ENCODE measurements around the gene AIFM3.

Gene AIFM3

GRCh38 chr22:20957102-20957682 is 9.9 kb upstream of the AIFM3 start:
- Mint-ChIP-seq H3K36me3 (ENCODE audit: insufficient read depth) (peaks cover 22% of the 10 kb centered on the region), H3K4me1 (ENCODE audit: low read depth in 2 of 2) (peaks cover 0 to 12% of the 10 kb centered on the region in 2 donors), H3K9me3 (no peaks in the 10 kb centered on the region), H3K27ac (no peak overlapping the region), H3K27me3 (peaks cover 15 to 34% of the 10 kb centered on the region in 2 donors), H3K4me3 (peak overlapping the region; percentile 65 to 71)
- no peak for DNase-seq
- no peak for ATAC-seq (replicated peaks)

GRCh38 chr22:20957683-20958431 is 9.2 kb upstream of the AIFM3 start:
- peak overlapping the region; percentile 65 to 71 for H3K4me3 Mint-ChIP-seq
- H3K36me3 Mint-ChIP-seq (ENCODE audit: insufficient read depth): peaks cover 19% of the 10 kb centered on the region
- H3K27ac Mint-ChIP-seq: no peak overlapping the region
- H3K9me3 Mint-ChIP-seq: no peaks in the 10 kb centered on the region
- ATAC-seq (replicated peaks) (peak; percentile 52), DNase-seq (no peak)
- peaks cover 0 to 12% of the 10 kb centered on the region in 2 donors for H3K4me1 Mint-ChIP-seq (ENCODE audit: low read depth in 2 of 2)
- H3K27me3 Mint-ChIP-seq: peaks cover 15 to 35% of the 10 kb centered on the region in 2 donors

GRCh38 chr22:20959578-20960461 is 7.2 kb upstream of the AIFM3 start:
- Mint-ChIP-seq H3K9me3 (no peaks in the 10 kb centered on the region), H3K27ac (no peak overlapping the region), H3K27me3 (peaks cover 29 to 55% of the 10 kb centered on the region in 2 donors), H3K4me3 (no peak overlapping the region), H3K4me1 (ENCODE audit: low read depth in 2 of 2) (peaks cover 5 to 20% of the 10 kb centered on the region in 2 donors), H3K36me3 (ENCODE audit: insufficient read depth) (peaks cover 5% of the 10 kb centered on the region)
- DNase-seq: no peak
- ATAC-seq (replicated peaks): no peak

- no peak overlapping the region for H3K27ac Mint-ChIP-seq
- H3K4me3 Mint-ChIP-seq: no peak overlapping the region
- DNase-seq (no peak), ATAC-seq (replicated peaks) (no peak)
- H3K36me3 Mint-ChIP-seq (ENCODE audit: insufficient read depth): peaks cover 5% of the 10 kb centered on the region
- no peaks in the 10 kb centered on the region for H3K9me3 Mint-ChIP-seq
- H3K27me3 Mint-ChIP-seq: peaks cover 29 to 57% of the 10 kb centered on the region in 2 donors
- peaks cover 5 to 20% of the 10 kb centered on the region in 2 donors for H3K4me1 Mint-ChIP-seq (ENCODE audit: low read depth in 2 of 2)
These were observed 6.4 kb upstream of the AIFM3 start for GRCh38 chr22:20960609-20961008.

- H3K36me3 Mint-ChIP-seq (ENCODE audit: insufficient read depth): peaks cover 2% of the 10 kb centered on the region
- H3K4me3 Mint-ChIP-seq: no peak overlapping the region
- ATAC-seq (replicated peaks) (no peak), DNase-seq (no peak)
- no peaks in the 10 kb centered on the region for H3K9me3 Mint-ChIP-seq
- H3K4me1 Mint-ChIP-seq (ENCODE audit: low read depth in 2 of 2): peaks cover 5 to 13% of the 10 kb centered on the region in 2 donors
- no peak overlapping the region for H3K27ac Mint-ChIP-seq
- peaks cover 29 to 41% of the 10 kb centered on the region in 2 donors for H3K27me3 Mint-ChIP-seq
These were observed 4.5 kb upstream of the AIFM3 start for GRCh38 chr22:20962491-20962945.

GRCh38 chr22:20963201-20964052 is 3.6 kb upstream of the AIFM3 start:
- H3K27ac Mint-ChIP-seq: peak overlapping the region in 1 of 2 donors; percentile 49
- ATAC-seq (replicated peaks): no peak
- no peaks in the 10 kb centered on the region for H3K9me3 Mint-ChIP-seq
- H3K4me3 Mint-ChIP-seq: peak overlapping the region in 1 of 2 donors; percentile 79
- no peak for DNase-seq
- peaks cover 5 to 8% of the 10 kb centered on the region in 2 donors for H3K4me1 Mint-ChIP-seq (ENCODE audit: low read depth in 2 of 2)
- H3K36me3 Mint-ChIP-seq (ENCODE audit: insufficient read depth): no peaks in the 10 kb centered on the region
- H3K27me3 Mint-ChIP-seq: peaks cover 21 to 32% of the 10 kb centered on the region in 2 donors

- no peak for DNase-seq
- Mint-ChIP-seq H3K9me3 (no peaks in the 10 kb centered on the region), H3K4me1 (ENCODE audit: low read depth in 2 of 2) (peaks cover 5 to 8% of the 10 kb centered on the region in 2 donors), H3K36me3 (ENCODE audit: insufficient read depth) (no peaks in the 10 kb centered on the region), H3K27me3 (peaks cover 20 to 29% of the 10 kb centered on the region in 2 donors), H3K4me3 (peak overlapping the region; percentile 76 to 79), H3K27ac (peak overlapping the region in 1 of 2 donors; percentile 49)
- peak; percentile 8 for ATAC-seq (replicated peaks)
These were observed 2.8 kb upstream of the AIFM3 start for GRCh38 chr22:20964090-20964798.

- DNase-seq (no peak), ATAC-seq (replicated peaks) (no peak)
- no peaks in the 10 kb centered on the region for H3K9me3 Mint-ChIP-seq
- H3K27ac Mint-ChIP-seq: peak overlapping the region in 1 of 2 donors; percentile 49
- peaks cover 5 to 8% of the 10 kb centered on the region in 2 donors for H3K4me1 Mint-ChIP-seq (ENCODE audit: low read depth in 2 of 2)
- H3K4me3 Mint-ChIP-seq: peak overlapping the region; percentile 76 to 79
- H3K27me3 Mint-ChIP-seq: peaks cover 20 to 29% of the 10 kb centered on the region in 2 donors
- no peaks in the 10 kb centered on the region for H3K36me3 Mint-ChIP-seq (ENCODE audit: insufficient read depth)
These were observed 2.3 kb upstream of the AIFM3 start for GRCh38 chr22:20964799-20965103.

- Mint-ChIP-seq H3K4me3 (peak overlapping the region; percentile 43 to 55), H3K9me3 (no peaks in the 10 kb centered on the region), H3K27me3 (peaks cover 16 to 24% of the 10 kb centered on the region in 2 donors), H3K36me3 (ENCODE audit: insufficient read depth) (no peaks in the 10 kb centered on the region), H3K4me1 (ENCODE audit: low read depth in 2 of 2) (peaks cover 5 to 8% of the 10 kb centered on the region in 2 donors), H3K27ac (no peak overlapping the region)
- DNase-seq (no peak), ATAC-seq (replicated peaks) (peak; percentile 51)
These were observed 1.8 kb upstream of the AIFM3 start for GRCh38 chr22:20965104-20965887.

GRCh38 chr22:20965888-20966855 is 883 bp upstream of the AIFM3 start:
- DNase-seq (no peak), ATAC-seq (replicated peaks) (no peak)
- Mint-ChIP-seq H3K9me3 (no peaks in the 10 kb centered on the region), H3K4me3 (peak overlapping the region; percentile 43 to 55), H3K27me3 (peaks cover 14 to 22% of the 10 kb centered on the region in 2 donors), H3K27ac (no peak overlapping the region), H3K36me3 (ENCODE audit: insufficient read depth) (no peaks in the 10 kb centered on the region), H3K4me1 (ENCODE audit: low read depth in 2 of 2) (peaks cover 5 to 8% of the 10 kb centered on the region in 2 donors)

GRCh38 chr22:20967697-20968211 is 699 bp downstream of the AIFM3 start:
- Mint-ChIP-seq H3K27ac (no peak overlapping the region), H3K9me3 (no peaks in the 10 kb centered on the region), H3K4me1 (ENCODE audit: low read depth in 2 of 2) (peaks cover 5 to 8% of the 10 kb centered on the region in 2 donors), H3K36me3 (ENCODE audit: insufficient read depth) (no peaks in the 10 kb centered on the region), H3K4me3 (no peak overlapping the region), H3K27me3 (peaks cover 14 to 22% of the 10 kb centered on the region in 2 donors)
- ATAC-seq (replicated peaks) (no peak), DNase-seq (no peak)
